Keratinocyte (primary cell): ENCODE measurements around the gene SEL1L3. TPM values are rescaled to one million over a fixed set of nuclear protein-coding genes. Genes with fewer than 3 reads are reported as not detected.

Experiments used
- DNase-seq: peaks from one replicate; pipeline ENCODE4 v3.0.0-alpha.2; 2011; ENCODE audit warnings: low read depth, missing footprints, low spot score
- FAIRE-seq: peaks from 2 replicates; lab custom pipeline; 2011; peaks lifted over from hg19 to GRCh38; lab: Jason Lieb, UNC
- H2AFZ ChIP-seq: 2 replicates; pipeline ENCODE4 v1.6.0; 2012; ENCODE audit warnings: low read length, control low read depth, inconsistent platforms; ENCODE audit not compliant: control insufficient read depth
- H3K27ac ChIP-seq: 2 replicates; pipeline ENCODE4 v1.5.1; 2011; ENCODE audit warnings: low read length; ENCODE audit not compliant: control insufficient read depth, insufficient read depth
- H3K27me3 ChIP-seq: 3 replicates; pipeline ENCODE4 v1.6.0; 2011; ENCODE audit warnings: low read length; ENCODE audit not compliant: control insufficient read depth, insufficient read depth; ENCODE audit errors: extremely low read depth
- H3K36me3 ChIP-seq, 2 experiments: 2 replicates in 1 of 2; 3 replicates in 1 of 2; pipeline ENCODE4 v1.5.1; 2011; ENCODE audit warnings: low read length in 2 of 2, mild to moderate bottlenecking in 1 of 2; ENCODE audit not compliant: control insufficient read depth in 2 of 2, insufficient read depth in 2 of 2; ENCODE audit errors: extremely low read depth in 1 of 2
- H3K4me1 ChIP-seq: 3 replicates; pipeline ENCODE4 v1.5.1; 2011; ENCODE audit warnings: low read length; ENCODE audit not compliant: control insufficient read depth, insufficient read depth; ENCODE audit errors: extremely low read depth
- H3K4me2 ChIP-seq: 3 replicates; pipeline ENCODE4 v1.6.0; 2011; ENCODE audit warnings: low read depth, low read length; ENCODE audit not compliant: control insufficient read depth, insufficient read depth; ENCODE audit errors: extremely low read depth
- H3K4me3 ChIP-seq, 3 experiments: fragments of 200-600 bp in 1 of 3; sonication (generic) in 1 of 3; 2 replicates in 2 of 3; 3 replicates in 1 of 3; pipeline ENCODE4 v1.5.1; 2011 to 2016; ENCODE audit warnings: low read length in 3 of 3, mild to moderate bottlenecking in 3 of 3, control low read depth in 2 of 3, inconsistent platforms in 1 of 3, low read depth in 1 of 3, mixed read lengths in 1 of 3, mixed run types in 1 of 3, moderate library complexity in 1 of 3; ENCODE audit not compliant: control insufficient read depth in 2 of 3, insufficient read depth in 2 of 3; ENCODE audit errors: extremely low read depth in 1 of 3
- H3K79me2 ChIP-seq: 2 replicates; pipeline ENCODE4 v1.6.0; 2012; ENCODE audit warnings: low read length; ENCODE audit not compliant: control insufficient read depth, insufficient read depth
- H3K9ac ChIP-seq: 3 replicates; pipeline ENCODE4 v1.6.0; 2011; ENCODE audit warnings: low read length; ENCODE audit not compliant: control insufficient read depth, insufficient read depth; ENCODE audit errors: extremely low read depth
- H3K9me1 ChIP-seq: 3 replicates; pipeline ENCODE4 v1.6.0; 2011; ENCODE audit warnings: low read length; ENCODE audit not compliant: control insufficient read depth, insufficient read depth; ENCODE audit errors: extremely low read depth
- H3K9me3 ChIP-seq: 2 replicates; pipeline ENCODE4 v1.5.1; 2012; ENCODE audit warnings: low read depth, low read length; ENCODE audit not compliant: control insufficient read depth
- H4K20me1 ChIP-seq: 3 replicates; pipeline ENCODE4 v1.6.0; 2011; ENCODE audit warnings: low read length; ENCODE audit not compliant: control insufficient read depth, insufficient read depth; ENCODE audit errors: extremely low read depth
- EZH2 ChIP-seq: IDR thresholded peaks from one replicate; pipeline ENCODE4 v1.6.1; 2012; ENCODE audit warnings: inconsistent platforms, mild to moderate bottlenecking, low read length, moderate library complexity
- dilution Hi-C: fragments of 300-500 bp; cut with MboI; formaldehyde crosslinking; loops from one replicate; pipeline ENCODE4 v1.7.0; 2020; ENCODE audit warnings: low sequenced_read_pairs; ENCODE audit not compliant: extremely low pct_ligation_motif_present
- polyA plus RNA-seq, 5 experiments: library from polyadenylated mRNA; depleted of rRNA in 3 of 5; stranded (reverse) in 3 of 5; stranded (forward) in 1 of 5; unstranded in 1 of 5; fragments of >200 nt; gene quantifications; 1 replicate in 1 of 5; 2 replicates in 3 of 5; 3 replicates in 1 of 5; pipeline versions ENCODE4 v1.2.1 to v1.2.3, GENCODE V29; 2011 to 2012; ENCODE audit warnings: missing spikeins in 2 of 5, low read depth in 1 of 5, low replicate concordance in 1 of 5
- TF ChIP-seq, protein P1 (sequence below), 3 experiments: IDR thresholded peaks in 1 of 3; conservative IDR thresholded peaks in 1 of 3; optimal IDR thresholded peaks in 1 of 3; 2 replicates in 2 of 3; 3 replicates in 1 of 3; pipeline versions ENCODE3 to v1.5.1; 2011; ENCODE audit warnings: low read length in 3 of 3, mild to moderate bottlenecking in 3 of 3, moderate library complexity in 2 of 3, control low read depth in 1 of 3, inconsistent platforms in 1 of 3; ENCODE audit not compliant: insufficient read depth in 2 of 3; ENCODE audit errors: extremely low read depth in 1 of 3

SEL1L3 gene
- polyA plus RNA-seq, 1 donor (not counting 4 experiments of a cell fraction or from before 2014, with no cell fraction given): 67.9 TPM

GRCh38 chr4:25743971-25744370 is 118.8 kb downstream of the SEL1L3 start:
- dilution Hi-C loops: no loop called here
- H3K4me3 ChIP-seq: no peak overlapping the region
- H3K4me2 ChIP-seq: no peak overlapping the region
- no peak overlapping the region for H3K27ac ChIP-seq
- H3K9ac ChIP-seq: no peak overlapping the region
- no peaks in the 10 kb centered on the region for H3K9me1 ChIP-seq
- H4K20me1 ChIP-seq: no peaks in the 10 kb centered on the region
- no peaks in the 10 kb centered on the region for H3K4me1 ChIP-seq
- no peak overlapping the region for H2AFZ ChIP-seq
- H3K27me3 ChIP-seq: no peaks in the 10 kb centered on the region
- no peak for TF ChIP-seq EZH2
- TF ChIP-seq, protein P1, sequence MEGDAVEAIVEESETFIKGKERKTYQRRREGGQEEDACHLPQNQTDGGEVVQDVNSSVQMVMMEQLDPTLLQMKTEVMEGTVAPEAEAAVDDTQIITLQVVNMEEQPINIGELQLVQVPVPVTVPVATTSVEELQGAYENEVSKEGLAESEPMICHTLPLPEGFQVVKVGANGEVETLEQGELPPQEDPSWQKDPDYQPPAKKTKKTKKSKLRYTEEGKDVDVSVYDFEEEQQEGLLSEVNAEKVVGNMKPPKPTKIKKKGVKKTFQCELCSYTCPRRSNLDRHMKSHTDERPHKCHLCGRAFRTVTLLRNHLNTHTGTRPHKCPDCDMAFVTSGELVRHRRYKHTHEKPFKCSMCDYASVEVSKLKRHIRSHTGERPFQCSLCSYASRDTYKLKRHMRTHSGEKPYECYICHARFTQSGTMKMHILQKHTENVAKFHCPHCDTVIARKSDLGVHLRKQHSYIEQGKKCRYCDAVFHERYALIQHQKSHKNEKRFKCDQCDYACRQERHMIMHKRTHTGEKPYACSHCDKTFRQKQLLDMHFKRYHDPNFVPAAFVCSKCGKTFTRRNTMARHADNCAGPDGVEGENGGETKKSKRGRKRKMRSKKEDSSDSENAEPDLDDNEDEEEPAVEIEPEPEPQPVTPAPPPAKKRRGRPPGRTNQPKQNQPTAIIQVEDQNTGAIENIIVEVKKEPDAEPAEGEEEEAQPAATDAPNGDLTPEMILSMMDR (optimal IDR thresholded peaks at IDR 0.05 in 1 of 3, IDR thresholded peaks at IDR 0.05 in 1 of 3, conservative IDR thresholded peaks at IDR 0.05 in 1 of 3; ENCODE audit: extremely low read depth in 1 of 3, insufficient read depth in 2 of 3, low read length in 3 of 3): no peak
- DNase-seq: no peak
- no peaks in the 10 kb centered on the region for H3K9me3 ChIP-seq
- FAIRE-seq: no peak
- H3K36me3 ChIP-seq: no peaks in the 10 kb centered on the region
- H3K79me2 ChIP-seq: no peaks in the 10 kb centered on the region

GRCh38 chr4:25729564-25729963 is 133.2 kb downstream of the SEL1L3 start:
- Histone ChIP-seq H3K9me1 (no peaks in the 10 kb centered on the region), H3K27me3 (no peaks in the 10 kb centered on the region), H3K9me3 (no peaks in the 10 kb centered on the region), H3K4me3 (no peak overlapping the region), H3K27ac (no peak overlapping the region), H3K36me3 (no peaks in the 10 kb centered on the region), H4K20me1 (no peaks in the 10 kb centered on the region), H3K4me1 (peaks cover 5% of the 10 kb centered on the region), H3K4me2 (no peak overlapping the region), H2AFZ (no peak overlapping the region), H3K9ac (no peak overlapping the region), H3K79me2 (no peaks in the 10 kb centered on the region)
- no peak for TF ChIP-seq EZH2
- TF ChIP-seq, protein P1 (optimal IDR thresholded peaks at IDR 0.05 in 1 of 3, IDR thresholded peaks at IDR 0.05 in 1 of 3, conservative IDR thresholded peaks at IDR 0.05 in 1 of 3; ENCODE audit: extremely low read depth in 1 of 3, insufficient read depth in 2 of 3, low read length in 3 of 3): no peak
- no peak for FAIRE-seq
- DNase-seq: no peak
- dilution Hi-C loops: no loop called here
